Lower leg skin (tissue), 4 donors: ENCODE results near the gene LARP6. TPM values are rescaled to one million over a fixed set of nuclear protein-coding genes. Genes with fewer than 3 reads are reported as not detected.
A peak's percentile ranks its signal among the peaks of the same experiment; 100 is the strongest.

Experiments used
- DNase-seq, 2 donors: peaks; one replicate each; pipeline ENCODE4 v3.0.0-alpha.2; 2019; ENCODE audit warnings: low spot score in 2 of 2
- H3K4me3 ChIP-seq: fragments of 200-600 bp; sonication (generic); 2 replicates; pipeline ENCODE4 v1.5.1; 2017; ENCODE audit warnings: mild to moderate bottlenecking, low read depth; ENCODE audit not compliant: poor library complexity, severe bottlenecking
- POLR2A ChIP-seq, 2 donors: fragments of 450-650 bp; IDR thresholded peaks; one replicate each; pipeline ENCODE4 v1.6.1; 2016 to 2017; ENCODE audit warnings: antibody characterized with exemption in 2 of 2, mild to moderate bottlenecking in 1 of 2, moderate library complexity in 1 of 2
- WGBS, 2 donors: methylation state at CpG; one replicate each; pipeline ENCODE4 v1.1.5; 2018; 5-methylcytosine and 5-hydroxymethylcytosine counted together
- intact Hi-C: fragments of 100-400 bp; cut with DNase I; formaldehyde crosslinking; loops from one replicate; pipeline ENCODE4 v1.15.0; 2023; ENCODE audit warnings: low total_unique reads
- total RNA-seq, 4 donors: library from RNA; depleted of rRNA; stranded (reverse); fragments of >200 nt; gene quantifications; one replicate each; pipeline ENCODE4 v1.1.0, GENCODE V29; 2016
- TF ChIP-seq, protein P1 (sequence below), 3 donors: fragments of 450-650 bp; IDR thresholded peaks; one replicate each; pipeline ENCODE4 v1.5.1; 2016; ENCODE audit warnings: antibody characterized with exemption in 3 of 3, mild to moderate bottlenecking in 3 of 3, moderate library complexity in 2 of 3

LARP6 gene
- total RNA-seq, 4 donors from 2014 or later: 4.9 to 22.3 (median 14.5) TPM

DNA sequence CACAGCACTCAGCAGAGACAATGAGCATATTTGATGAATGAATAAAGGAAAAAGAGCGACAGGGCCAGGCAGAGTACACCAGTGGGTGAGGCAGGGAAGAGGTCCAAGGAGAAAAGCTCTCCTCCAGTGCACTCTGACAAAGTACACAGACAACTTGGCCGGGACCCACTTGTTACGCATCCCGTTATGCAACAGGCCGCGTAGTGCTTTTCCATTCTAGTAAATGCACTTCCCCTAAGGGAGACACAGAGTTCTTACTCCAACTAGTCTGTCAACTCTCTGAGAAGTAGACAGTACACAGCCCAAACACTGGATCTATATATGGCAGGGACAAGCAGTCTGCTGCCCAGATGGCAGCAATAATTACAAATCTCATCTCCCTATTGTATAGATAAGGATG, 18.5 kb downstream of the LARP6 start:
- peak; percentile 67 to 92 for DNase-seq
- 77 to 84% methylated on average over 6 of the region's 6 CpGs for WGBS, 2 donors

DNA sequence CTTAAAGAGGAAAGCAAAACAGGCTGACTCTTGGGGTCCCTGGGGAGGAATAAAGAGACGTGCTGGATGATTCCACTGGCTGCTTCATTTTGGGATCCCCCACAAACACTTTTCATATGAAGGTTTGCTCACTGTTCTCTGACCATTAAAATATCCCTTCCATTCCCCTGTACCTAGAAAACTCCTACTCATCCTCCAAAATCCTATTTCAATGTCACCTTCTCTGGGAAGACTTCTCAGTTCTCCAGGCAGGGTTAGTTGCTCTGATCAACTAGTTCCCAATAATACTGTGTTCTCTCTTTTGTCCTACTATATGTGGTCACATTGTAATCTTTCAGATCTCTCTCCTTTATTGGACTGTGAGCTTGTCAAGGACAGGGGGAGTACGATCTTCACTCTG, 19.0 kb downstream of the LARP6 start:
- TF ChIP-seq POLR2A (IDR thresholded peaks at IDR 0.05): no peak
- TF ChIP-seq, protein P1, sequence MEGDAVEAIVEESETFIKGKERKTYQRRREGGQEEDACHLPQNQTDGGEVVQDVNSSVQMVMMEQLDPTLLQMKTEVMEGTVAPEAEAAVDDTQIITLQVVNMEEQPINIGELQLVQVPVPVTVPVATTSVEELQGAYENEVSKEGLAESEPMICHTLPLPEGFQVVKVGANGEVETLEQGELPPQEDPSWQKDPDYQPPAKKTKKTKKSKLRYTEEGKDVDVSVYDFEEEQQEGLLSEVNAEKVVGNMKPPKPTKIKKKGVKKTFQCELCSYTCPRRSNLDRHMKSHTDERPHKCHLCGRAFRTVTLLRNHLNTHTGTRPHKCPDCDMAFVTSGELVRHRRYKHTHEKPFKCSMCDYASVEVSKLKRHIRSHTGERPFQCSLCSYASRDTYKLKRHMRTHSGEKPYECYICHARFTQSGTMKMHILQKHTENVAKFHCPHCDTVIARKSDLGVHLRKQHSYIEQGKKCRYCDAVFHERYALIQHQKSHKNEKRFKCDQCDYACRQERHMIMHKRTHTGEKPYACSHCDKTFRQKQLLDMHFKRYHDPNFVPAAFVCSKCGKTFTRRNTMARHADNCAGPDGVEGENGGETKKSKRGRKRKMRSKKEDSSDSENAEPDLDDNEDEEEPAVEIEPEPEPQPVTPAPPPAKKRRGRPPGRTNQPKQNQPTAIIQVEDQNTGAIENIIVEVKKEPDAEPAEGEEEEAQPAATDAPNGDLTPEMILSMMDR (IDR thresholded peaks at IDR 0.05): no peak
- H3K4me3 ChIP-seq: no peak overlapping the region
- 63 to 78% methylated on average over 2 of the region's 2 CpGs for WGBS, 2 donors
- intact Hi-C loops: no loop called here
- DNase-seq: no peak

More for the DNA sequence above, 18.5 kb downstream of the LARP6 start:
- intact Hi-C loops: no loop called here
- TF ChIP-seq POLR2A (IDR thresholded peaks at IDR 0.05): no peak
- TF ChIP-seq, protein P1 (IDR thresholded peaks at IDR 0.05): no peak
- no peak overlapping the region for H3K4me3 ChIP-seq

DNA sequence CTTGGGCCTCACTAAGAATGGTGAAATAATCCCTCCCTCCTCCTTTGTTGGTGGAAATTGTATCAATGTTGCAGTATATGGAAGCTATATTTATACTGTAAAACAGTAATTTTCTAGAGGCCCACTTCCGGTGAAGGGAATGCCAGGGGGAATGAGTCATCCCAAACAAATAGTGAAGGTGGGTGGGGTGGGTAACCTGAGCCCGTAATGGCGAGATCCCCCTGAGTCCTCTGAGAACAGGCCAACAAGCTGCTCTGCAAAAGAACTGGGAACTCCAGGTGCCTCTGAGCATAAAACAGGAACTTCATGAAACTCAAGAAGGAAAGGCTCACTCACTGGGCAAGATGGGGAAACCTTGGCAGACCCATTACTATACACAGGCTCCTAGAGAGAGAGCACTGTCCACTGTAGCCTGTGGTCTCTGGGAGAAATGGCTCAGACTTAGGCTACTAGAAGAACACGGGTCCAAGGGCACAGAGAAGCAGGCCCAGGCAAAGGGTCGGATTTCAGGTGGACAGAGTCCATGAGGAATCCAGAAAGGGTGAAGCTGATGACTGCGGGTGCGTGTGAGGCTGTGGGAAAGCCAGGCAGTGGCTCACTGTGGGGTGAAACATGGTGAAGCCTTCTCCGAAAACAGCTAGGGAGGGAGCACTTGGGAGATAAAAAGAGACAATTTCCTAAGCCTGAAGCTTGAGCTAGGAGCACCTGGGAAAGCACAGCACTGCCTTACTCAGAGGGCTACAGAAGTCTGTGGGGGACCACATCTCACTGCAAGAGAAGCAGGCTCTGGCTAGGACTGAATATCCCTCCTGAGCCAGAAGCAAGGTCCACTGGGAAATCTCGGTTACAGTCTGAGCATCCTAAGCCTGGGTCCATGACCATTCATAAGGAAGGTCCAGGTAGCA, 19.8 kb downstream of the LARP6 start:
- intact Hi-C loops: no loop called here
- WGBS, 2 donors: 65 to 72% methylated on average over 9 of the region's 9 CpGs
- TF ChIP-seq, protein P1 (IDR thresholded peaks at IDR 0.05): no peak
- no peak for TF ChIP-seq POLR2A (IDR thresholded peaks at IDR 0.05)
- H3K4me3 ChIP-seq: no peak overlapping the region
- peak in 1 of 2 donors; percentile 81 for DNase-seq

DNA sequence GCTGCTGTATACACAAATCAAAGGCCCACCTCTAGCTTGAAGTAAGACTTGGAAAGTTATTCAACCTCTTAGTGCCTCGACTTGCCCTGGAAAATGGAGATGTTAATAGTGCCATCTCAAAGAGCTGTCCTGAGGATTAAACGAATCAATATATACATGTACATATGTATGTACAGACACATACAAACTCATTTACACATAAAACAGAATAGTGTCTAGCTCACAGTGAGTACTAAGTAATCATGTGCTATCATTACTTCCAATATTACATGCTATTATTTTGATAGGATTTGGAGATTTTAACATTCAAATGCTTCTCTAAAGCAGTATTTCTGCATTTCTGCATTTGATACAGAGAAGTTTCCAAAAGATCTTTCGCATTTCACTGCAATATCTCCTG, 20.5 kb downstream of the LARP6 start:
- no peak overlapping the region for H3K4me3 ChIP-seq
- WGBS, 2 donors: 88 to 90% methylated on average over 3 of the region's 3 CpGs
- no peak for DNase-seq
- intact Hi-C loops: no loop called here
- TF ChIP-seq POLR2A (IDR thresholded peaks at IDR 0.05): no peak
- TF ChIP-seq, protein P1 (IDR thresholded peaks at IDR 0.05): no peak

DNA sequence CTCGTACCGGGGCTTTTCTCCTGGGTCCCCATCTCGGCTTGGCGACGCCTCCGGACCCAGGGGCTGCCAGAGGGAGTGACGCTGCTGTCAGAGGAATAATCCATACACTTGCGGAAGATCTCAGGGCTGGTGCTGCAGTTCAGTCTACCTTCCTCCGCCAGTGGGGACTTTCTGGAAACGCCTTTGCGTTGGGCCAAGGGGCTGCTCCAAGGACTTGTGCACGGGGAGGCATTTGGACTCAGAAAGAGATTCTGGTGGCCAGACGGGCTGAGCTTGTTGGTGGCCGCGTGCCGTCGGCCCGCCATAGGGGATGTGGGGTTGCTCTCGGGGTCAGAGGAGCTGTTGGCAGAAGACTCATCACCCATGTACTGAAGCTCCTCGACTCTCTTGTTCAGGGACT, 21.8 kb downstream of the LARP6 start:
- 96% methylated on average over 20 of the region's 20 CpGs for WGBS, 2 donors
- intact Hi-C loops: no loop called here
- TF ChIP-seq, protein P1 (IDR thresholded peaks at IDR 0.05): no peak
- no peak for TF ChIP-seq POLR2A (IDR thresholded peaks at IDR 0.05)
- H3K4me3 ChIP-seq: no peak overlapping the region
- peak in 1 of 2 donors; percentile 50 for DNase-seq
